HG03432 (cell line): ENCODE measurements around the gene ITPKB.

Experiments
- ATAC-seq: cut with Tn5 transposase; IDR thresholded peaks from one replicate; pipeline ENCODE4 v1.9.1; 2021; ENCODE audit warnings: mild to moderate bottlenecking, moderate library complexity; ENCODE audit not compliant: unreplicated experiment

The ITPKB gene

GRCh38 chr1:226687426-226687825, 51.7 kb downstream of the ITPKB start:
- ATAC-seq: no peak

- no peak for ATAC-seq
These were observed 52.3 kb downstream of the ITPKB start for GRCh38 chr1:226686440-226687425.

- no peak for ATAC-seq
These were observed 53.8 kb downstream of the ITPKB start for GRCh38 chr1:226685196-226685820.

- ATAC-seq: no peak
These were observed 55.1 kb downstream of the ITPKB start for GRCh38 chr1:226684026-226684425.

GRCh38 chr1:226682871-226683814, 55.9 kb downstream of the ITPKB start:
- no peak for ATAC-seq

- no peak for ATAC-seq
These were observed 57.2 kb downstream of the ITPKB start for GRCh38 chr1:226681652-226682493.

GRCh38 chr1:226680653-226681052, 58.4 kb downstream of the ITPKB start:
- ATAC-seq: no peak

- ATAC-seq: peak; percentile 67
These were observed 59.1 kb downstream of the ITPKB start for GRCh38 chr1:226679853-226680516.

GRCh38 chr1:226679262-226679661, 59.8 kb downstream of the ITPKB start:
- ATAC-seq: no peak

GRCh38 chr1:226678701-226679100, 60.4 kb downstream of the ITPKB start:
- ATAC-seq: no peak

- ATAC-seq: no peak
These were observed 60.8 kb downstream of the ITPKB start for GRCh38 chr1:226678251-226678650.

GRCh38 chr1:226677027-226678020, 61.8 kb downstream of the ITPKB start:
- ATAC-seq: peak; percentile 37

GRCh38 chr1:226676381-226676780, 62.7 kb downstream of the ITPKB start:
- ATAC-seq: no peak

- ATAC-seq: no peak
These were observed 63.2 kb downstream of the ITPKB start for GRCh38 chr1:226675715-226676357.

GRCh38 chr1:226674892-226675714, 64.0 kb downstream of the ITPKB start:
- ATAC-seq: peak; percentile 70

- no peak for ATAC-seq
These were observed 66.7 kb downstream of the ITPKB start for GRCh38 chr1:226672339-226672762.

- ATAC-seq: no peak
These were observed 67.8 kb downstream of the ITPKB start for GRCh38 chr1:226671277-226671676.
